Activated T-cell treated with anti-CD3 and anti-CD28 coated beads, Interleukin-2, amount 50 U/mL, for 4 hours (primary cell): Measurements from ENCODE around the gene LRRC43. TPM values are rescaled to one million over a fixed set of nuclear protein-coding genes. Genes with fewer than 3 reads are reported as not detected.
A peak's percentile ranks its signal among the peaks of the same experiment; 100 is the strongest.

Source experiments
- ATAC-seq, 2 donors: fragments of 200-7000 bp; cut with Tn5 transposase; one replicate each; pipeline ENCODE4 v1.10.0; 2021
- DNase-seq: peaks from one replicate; pipeline ENCODE4 v3.0.0-alpha.2; 2020
- H3K27me3 Mint-ChIP-seq: one replicate; pipeline ENCODE4 v1.8.0; 2021; ENCODE audit warnings: low read depth, mixed read lengths
- H3K36me3 Mint-ChIP-seq: one replicate; pipeline ENCODE4 v1.8.0; 2022; ENCODE audit warnings: mixed read lengths; ENCODE audit not compliant: insufficient read depth
- H3K4me1 Mint-ChIP-seq: one replicate; pipeline ENCODE4 v1.8.0; 2021; ENCODE audit warnings: low read depth, mixed read lengths
- H3K4me3 Mint-ChIP-seq: one replicate; pipeline ENCODE4 v1.8.0; 2021; ENCODE audit warnings: mild to moderate bottlenecking, moderate library complexity, mixed read lengths
- H3K9me3 Mint-ChIP-seq: one replicate; pipeline ENCODE4 v1.8.0; 2021; ENCODE audit warnings: mixed read lengths
- total RNA-seq, 3 donors: library from RNA; stranded (reverse); gene quantifications; one replicate each; pipeline ENCODE4 v1.2.1, GENCODE V29; 2021

The LRRC43 gene
- total RNA-seq, 3 donors from 2014 or later: 0.28 TPM; not detected in 2

- Mint-ChIP-seq H3K27me3 (no peaks in the 10 kb centered on the region), H3K4me1 (peaks cover 33% of the 10 kb centered on the region), H3K9me3 (no peaks in the 10 kb centered on the region), H3K4me3 (peak overlapping the region; percentile 71), H3K36me3 (peaks cover 20% of the 10 kb centered on the region)
- ATAC-seq: no peak
- DNase-seq: no peak
Observed at GRCh38 chr12:122243965-122244364, 61.0 kb downstream of the LRRC43 start.

- Mint-ChIP-seq H3K4me3 (peak overlapping the region; percentile 71), H3K36me3 (peaks cover 23% of the 10 kb centered on the region)
- DNase-seq: no peak
Observed at GRCh38 chr12:122244565-122245371, 61.8 kb downstream of the LRRC43 start.

DNA sequence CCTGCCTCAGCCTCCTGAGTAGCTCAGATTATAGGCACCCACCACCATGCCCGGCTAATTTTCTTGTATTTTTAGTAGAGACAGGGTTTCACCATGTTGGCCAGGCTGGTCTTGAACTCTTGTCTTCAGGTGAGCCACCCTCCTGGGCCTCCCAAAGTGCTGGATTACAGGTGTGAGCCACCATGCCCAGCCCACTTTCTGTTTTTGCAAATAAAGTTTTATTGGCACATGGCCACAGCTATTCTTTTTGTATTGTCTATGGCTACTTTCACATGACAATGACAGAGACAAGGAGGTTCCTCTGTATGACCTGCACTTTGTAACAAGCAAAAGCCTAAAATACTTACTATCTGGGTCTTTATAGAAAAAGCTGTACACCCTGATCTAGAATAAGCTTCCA lies 62.6 kb downstream of the LRRC43 start:
- DNase-seq: no peak
- no peaks in the 10 kb centered on the region for H3K27me3 Mint-ChIP-seq
- peak overlapping the region; percentile 71 for H3K4me3 Mint-ChIP-seq
- H3K4me1 Mint-ChIP-seq: peaks cover 28% of the 10 kb centered on the region
- ATAC-seq: no peak
- H3K9me3 Mint-ChIP-seq: no peaks in the 10 kb centered on the region
- peaks cover 23% of the 10 kb centered on the region for H3K36me3 Mint-ChIP-seq

More at GRCh38 chr12:122244565-122245371, 61.8 kb downstream of the LRRC43 start:
- peak; percentile 76 to 86 for ATAC-seq
- H3K4me1 Mint-ChIP-seq: peaks cover 33% of the 10 kb centered on the region
- H3K9me3 Mint-ChIP-seq: no peaks in the 10 kb centered on the region
- no peaks in the 10 kb centered on the region for H3K27me3 Mint-ChIP-seq

DNA sequence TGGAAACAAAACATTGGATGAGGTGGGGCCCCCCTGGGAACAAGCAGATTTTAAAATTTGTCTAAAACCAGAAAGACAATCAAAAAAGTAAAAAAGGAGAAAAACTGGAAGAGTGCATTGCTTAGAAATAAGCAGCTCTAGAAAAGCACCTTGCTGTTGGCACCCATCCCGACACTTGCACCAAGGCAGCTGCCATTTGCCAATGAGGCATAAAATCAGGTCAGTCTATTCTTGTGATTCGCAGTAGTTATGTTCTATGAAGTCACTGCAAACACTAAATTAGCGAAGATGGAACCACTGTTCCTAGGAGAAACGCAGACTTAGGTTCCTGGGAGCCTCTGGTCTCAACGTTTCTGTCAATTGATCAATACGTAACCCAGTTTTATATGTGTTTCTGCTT lies 67.1 kb downstream of the LRRC43 start:
- Mint-ChIP-seq H3K36me3 (peaks cover 24% of the 10 kb centered on the region), H3K4me1 (peaks cover 6% of the 10 kb centered on the region), H3K4me3 (no peak overlapping the region), H3K27me3 (no peaks in the 10 kb centered on the region), H3K9me3 (no peaks in the 10 kb centered on the region)
- DNase-seq (no peak), ATAC-seq (no peak)

- H3K27me3 Mint-ChIP-seq: no peaks in the 10 kb centered on the region
- H3K4me1 Mint-ChIP-seq: peaks cover 6% of the 10 kb centered on the region
- no peak for ATAC-seq
- no peak for DNase-seq
- no peak overlapping the region for H3K4me3 Mint-ChIP-seq
- no peaks in the 10 kb centered on the region for H3K9me3 Mint-ChIP-seq
- H3K36me3 Mint-ChIP-seq: peaks cover 24% of the 10 kb centered on the region
Observed at GRCh38 chr12:122250536-122250935, 67.6 kb downstream of the LRRC43 start.

Other genes with a start within 250 kb of the LRRC43 start
- 10 to 100 TPM in 1 of 3 donors, 1 to 10 TPM in 2; 8.9 to 10.6 (median 9.0) TPM for gene BCL7A, start 161.2 kb upstream of the LRRC43 start, total RNA-seq
- 10 to 100 TPM; 35.9 to 42.3 (median 37.9) TPM for gene MLXIP, start 104.4 kb upstream of the LRRC43 start, total RNA-seq
- gene IL31, start 8.9 kb upstream of the LRRC43 start, total RNA-seq: 10 to 100 TPM in 1 of 3 donors, 1 to 10 TPM in 2; 3.1 to 31.4 (median 5.3) TPM
- gene B3GNT4, start 20.6 kb downstream of the LRRC43 start, total RNA-seq: under 1 TPM; 0.16 to 0.43 (median 0.19) TPM
- 10 to 100 TPM; 66.4 to 75.3 (median 72.5) TPM for gene DIABLO, start 42.9 kb downstream of the LRRC43 start, total RNA-seq
- gene VPS33A, start 83.4 kb downstream of the LRRC43 start, total RNA-seq: 10 to 100 TPM; 31.4 to 35.6 (median 32.3) TPM
- gene CLIP1, start 239.5 kb downstream of the LRRC43 start, total RNA-seq: 10 to 100 TPM; 52.6 to 61.1 (median 53.1) TPM